Naive thymus-derived CD4-positive, alpha-beta T cell (primary cell): Measurements from ENCODE around the gene CRACR2B. TPM values are rescaled to one million over a fixed set of nuclear protein-coding genes. Genes with fewer than 3 reads are reported as not detected.

Source experiments
- ATAC-seq: fragments of 150-1000 bp; cut with Tn5 transposase; 2 replicates; pipeline ENCODE4 v1.10.0; 2021; ENCODE audit warnings: mild to moderate bottlenecking, moderate library complexity
- CTCF ChIA-PET: fragments of 350-600 bp; sonication (Branson Sonifier 250); formaldehyde crosslinking; loops from one replicate; lab custom pipeline; 2021; ENCODE audit warnings: antibody characterized with exemption; lab: Charles Lee
- POLR2A ChIA-PET: fragments of 350-600 bp; sonication (Branson Sonifier 250); formaldehyde crosslinking; loops from one replicate; lab custom pipeline; 2021; ENCODE audit warnings: antibody characterized with exemption, inconsistent platforms; lab: Charles Lee
- DNase-seq, 9 donors: peaks; one replicate each; pipeline versions ENCODE4 v3.0.0 to v3.0.0-alpha.2; 2020 to 2022; ENCODE audit warnings: mixed read lengths in 1 of 9
- H3K27ac ChIP-seq: one replicate; pipeline ENCODE4 v1.7.0; 2013; ENCODE audit warnings: mild to moderate bottlenecking, low read depth, low read length, moderate library complexity
- H3K27me3 ChIP-seq, 2 donors: one replicate each; pipeline ENCODE4 v1.7.0; 2013; ENCODE audit warnings: low read length in 2 of 2, mild to moderate bottlenecking in 2 of 2, moderate library complexity in 2 of 2; ENCODE audit not compliant: control insufficient read depth in 2 of 2, insufficient read depth in 2 of 2
- H3K36me3 ChIP-seq, 3 experiments: 1 replicate in 2 of 3; 2 replicates in 1 of 3; pipeline ENCODE4 v1.7.0; 2013; ENCODE audit warnings: low read length in 3 of 3, mild to moderate bottlenecking in 3 of 3, moderate library complexity in 1 of 3; ENCODE audit not compliant: insufficient read depth in 3 of 3, control insufficient read depth in 2 of 3
- H3K4me1 ChIP-seq, 2 donors: one replicate each; pipeline ENCODE4 v1.7.0; 2013; ENCODE audit warnings: low read length in 2 of 2, mild to moderate bottlenecking in 2 of 2, moderate library complexity in 1 of 2; ENCODE audit not compliant: control insufficient read depth in 2 of 2, insufficient read depth in 2 of 2
- H3K4me3 ChIP-seq: 2 replicates; pipeline ENCODE4 v1.7.0; 2013; ENCODE audit warnings: mild to moderate bottlenecking, low read length
- H3K9me3 ChIP-seq, 3 experiments: 1 replicate in 2 of 3; 2 replicates in 1 of 3; pipeline ENCODE4 v1.7.0; 2013; ENCODE audit warnings: low read length in 3 of 3; ENCODE audit not compliant: control insufficient read depth in 2 of 3
- H3K27ac Mint-ChIP-seq, 9 donors: one replicate each; pipeline ENCODE4 v1.8.0; 2020 to 2022; ENCODE audit warnings: mixed read lengths in 9 of 9, mild to moderate bottlenecking in 8 of 9, moderate library complexity in 5 of 9, inconsistent platforms in 2 of 9
- H3K27me3 Mint-ChIP-seq, 5 donors: one replicate each; pipeline ENCODE4 v1.8.0; 2021 to 2022; ENCODE audit warnings: mixed read lengths in 5 of 5, mild to moderate bottlenecking in 1 of 5
- H3K36me3 Mint-ChIP-seq, 5 donors: one replicate each; pipeline ENCODE4 v1.8.0; 2020 to 2022; ENCODE audit warnings: mixed read lengths in 5 of 5, mild to moderate bottlenecking in 3 of 5, inconsistent platforms in 1 of 5
- H3K4me1 Mint-ChIP-seq, 7 donors: one replicate each; pipeline ENCODE4 v1.8.0; 2020 to 2022; ENCODE audit warnings: mixed read lengths in 7 of 7, mild to moderate bottlenecking in 3 of 7, inconsistent platforms in 1 of 7
- H3K4me3 Mint-ChIP-seq, 10 donors: one replicate each; pipeline ENCODE4 v1.8.0; 2020 to 2022; ENCODE audit warnings: mild to moderate bottlenecking in 10 of 10, mixed read lengths in 10 of 10, moderate library complexity in 6 of 10, inconsistent platforms in 2 of 10
- H3K9me3 Mint-ChIP-seq, 11 donors: one replicate each; pipeline ENCODE4 v1.8.0; 2020 to 2022; ENCODE audit warnings: mixed read lengths in 11 of 11, mild to moderate bottlenecking in 4 of 11, inconsistent platforms in 1 of 11, moderate library complexity in 1 of 11
- intact Hi-C, 2 donors: fragments of 100-400 bp; cut with micrococcal nuclease; formaldehyde crosslinking; loops; one replicate each; pipeline ENCODE4 v1.15.1; 2023
- polyA plus RNA-seq, 2 donors: library from polyadenylated mRNA; unstranded; fragments of 300-500 nt; fragmentation: Illumina TruSeq; gene quantifications; one replicate each; pipeline ENCODE4 v1.2.3, GENCODE V29; 2021
- total RNA-seq, 6 experiments: library from RNA in 5 of 6; stranded (reverse) in 5 of 6; gene quantifications; 1 replicate in 5 of 6; 2 replicates in 1 of 6; pipeline ENCODE4 v1.2.3 and lab custom pipeline; 2021 to 2026

CRACR2B gene
- total and polyA plus RNA-seq, 7 experiments from 2014 or later, result 0.62 to 3.9 (median 2.0) TPM; not detected in 3

GRCh38 chr11:813072-813455 lies 14.7 kb upstream of the CRACR2B start:
- intact Hi-C loops, result no loop called here
- DNase-seq (no peak), ATAC-seq (no peak)
- Mint-ChIP-seq H3K4me1 (peaks cover 8 to 37% (median 28%) of the 10 kb centered on the region in 7 donors), H3K4me3 (peak overlapping the region in 1 of 10 donors; percentile 94), H3K27ac (no peak overlapping the region), H3K36me3 (peaks cover 0 to 14% (median 0%) of the 10 kb centered on the region in 5 donors), H3K9me3 (peaks cover 0 to 3% (median 0%) of the 10 kb centered on the region in 11 donors), H3K27me3 (no peaks in the 10 kb centered on the region)
- peaks cover 10 to 33% (median 12%) of the 10 kb centered on the region in 3 experiments for H3K36me3 ChIP-seq
- H3K27me3 ChIP-seq, result no peaks in the 10 kb centered on the region
- no peak overlapping the region for H3K4me3 ChIP-seq
- no peak overlapping the region for H3K27ac ChIP-seq
- H3K4me1 ChIP-seq, result peaks cover 22 to 25% of the 10 kb centered on the region in 2 donors
- ChIA-PET POLR2A (interaction anchor here (0.7 to 1.3 kb wide), 3 partner anchors 16 to 752 kb away, joined by 3 to 7 read pairs (median 3); no protein-coding TSS in a partner anchor), CTCF (no interaction called here)
- no peaks in the 10 kb centered on the region for H3K9me3 ChIP-seq

- ATAC-seq (no peak), DNase-seq (no peak)
- Mint-ChIP-seq H3K27me3 (no peaks in the 10 kb centered on the region), H3K9me3 (peaks cover 0 to 3% (median 0%) of the 10 kb centered on the region in 11 donors), H3K27ac (peak overlapping the region in 4 of 9 donors; percentile 5 to 65 (median 40)), H3K4me3 (no peak overlapping the region), H3K4me1 (peaks cover 8 to 32% (median 26%) of the 10 kb centered on the region in 7 donors), H3K36me3 (peaks cover 0 to 14% (median 0%) of the 10 kb centered on the region in 5 donors)
- H3K4me1 ChIP-seq, result peaks cover 19 to 21% of the 10 kb centered on the region in 2 donors
- H3K27ac ChIP-seq, result no peak overlapping the region
- no peak overlapping the region for H3K4me3 ChIP-seq
- POLR2A ChIA-PET, result interaction anchor here (1.3 kb wide), 1 partner anchor 15 kb away, joined by 7 read pairs; no protein-coding TSS in a partner anchor
- intact Hi-C loops, result no loop called here
- H3K36me3 ChIP-seq, result peaks cover 10 to 33% (median 12%) of the 10 kb centered on the region in 3 experiments
- CTCF ChIA-PET, result no interaction called here
- no peaks in the 10 kb centered on the region for H3K27me3 ChIP-seq
- H3K9me3 ChIP-seq, result no peaks in the 10 kb centered on the region
Measured at GRCh38 chr11:813456-814096, 14.1 kb upstream of the CRACR2B start.

GRCh38 chr11:815675-816432 lies 11.9 kb upstream of the CRACR2B start:
- H3K4me3 Mint-ChIP-seq, result no peak overlapping the region
- POLR2A ChIA-PET, result interaction anchor here (0.7 kb wide), 1 partner anchor 12 kb away, joined by 3 read pairs; no protein-coding TSS in a partner anchor
- no peak for ATAC-seq

GRCh38 chr11:816433-816779 lies 11.3 kb upstream of the CRACR2B start:
- H3K4me1 Mint-ChIP-seq, result peaks cover 0 to 25% (median 18%) of the 10 kb centered on the region in 7 donors
- POLR2A ChIA-PET, result interaction anchor here (0.7 to 5.1 kb wide), 2 partner anchors 13 to 14 kb away, joined by 3 to 79 read pairs; partner anchors contain the start of genes CD151 and CRACR2B
- Histone ChIP-seq H3K4me3 (no peak overlapping the region), H3K27me3 (no peaks in the 10 kb centered on the region), H3K4me1 (peaks cover 18 to 21% of the 10 kb centered on the region in 2 donors), H3K36me3 (peaks cover 9 to 41% (median 12%) of the 10 kb centered on the region in 3 experiments), H3K9me3 (no peaks in the 10 kb centered on the region), H3K27ac (no peak overlapping the region)
- CTCF ChIA-PET, result no interaction called here
- H3K9me3 Mint-ChIP-seq, result no peaks in the 10 kb centered on the region
- ATAC-seq (no peak), DNase-seq (no peak)
- H3K27ac Mint-ChIP-seq, result no peak overlapping the region
- no peaks in the 10 kb centered on the region for H3K27me3 Mint-ChIP-seq
- peaks cover 0 to 14% (median 0%) of the 10 kb centered on the region in 5 donors for H3K36me3 Mint-ChIP-seq
- intact Hi-C loops, result no loop called here
- H3K4me3 Mint-ChIP-seq, result peak overlapping the region in 1 of 10 donors; percentile 51

More at GRCh38 chr11:815675-816432, 11.9 kb upstream of the CRACR2B start:
- Mint-ChIP-seq H3K27ac (no peak overlapping the region), H3K36me3 (peaks cover 0 to 14% (median 0%) of the 10 kb centered on the region in 5 donors), H3K9me3 (no peaks in the 10 kb centered on the region), H3K4me1 (peaks cover 4 to 26% (median 20%) of the 10 kb centered on the region in 7 donors), H3K27me3 (no peaks in the 10 kb centered on the region)
- intact Hi-C loops, result no loop called here
- no peaks in the 10 kb centered on the region for H3K27me3 ChIP-seq
- peaks cover 10 to 38% (median 12%) of the 10 kb centered on the region in 3 experiments for H3K36me3 ChIP-seq
- H3K4me1 ChIP-seq, result peaks cover 19 to 24% of the 10 kb centered on the region in 2 donors
- H3K9me3 ChIP-seq, result no peaks in the 10 kb centered on the region
- DNase-seq, result no peak
- no peak overlapping the region for H3K4me3 ChIP-seq
- CTCF ChIA-PET, result no interaction called here
- no peak overlapping the region for H3K27ac ChIP-seq

GRCh38 chr11:818396-819128 lies 9.2 kb upstream of the CRACR2B start, which contains the start of gene PNPLA2:
Gene PNPLA2 (plus strand): TSS chr11:818914. CDS start chr11:819719, 805 bp downstream.
- intact Hi-C loops, result loop anchor here (1.0 kb wide), 6 partner anchors 9 to 312 kb away; partner anchors contain the start of genes RPLP2 (in 2 of the 2), PIDD1 (in 1 of the 2), POLR2L (in 1 of the 2) and SLC25A22 (in 1 of the 2)
- Mint-ChIP-seq H3K9me3 (no peaks in the 10 kb centered on the region), H3K27me3 (no peaks in the 10 kb centered on the region), H3K4me1 (peaks cover 0 to 24% (median 13%) of the 10 kb centered on the region in 7 donors), H3K27ac (peak within 1 kb of the TSS in 8 of 9 donors; percentile 67 to 93 (median 86)), H3K36me3 (peaks cover 0 to 3% (median 0%) of the 10 kb centered on the region in 5 donors), H3K4me3 (peak within 1 kb of the TSS; percentile 82 to 92 (median 86))
- Histone ChIP-seq H3K36me3 (peaks cover 0 to 38% (median 0%) of the 10 kb centered on the region in 3 experiments), H3K27ac (peak within 1 kb of the TSS; percentile 91), H3K4me3 (peak within 1 kb of the TSS; percentile 86), H3K4me1 (peaks cover 12 to 15% of the 10 kb centered on the region in 2 donors), H3K9me3 (no peaks in the 10 kb centered on the region), H3K27me3 (no peaks in the 10 kb centered on the region)
- DNase-seq, result no peak
- ATAC-seq, result no peak
- ChIA-PET CTCF (interaction anchor here (0.5 to 1.2 kb wide), 5 partner anchors 12 to 611 kb away, joined by 3 to 6 read pairs (median 3); partner anchors contain the start of genes BET1L and RIC8A), POLR2A (interaction anchor here (0.7 to 5.1 kb wide), 18 partner anchors 7 to 611 kb away, joined by 3 to 79 read pairs (median 7); partner anchors contain the start of genes BET1L, CD151, CRACR2B and DEAF1)
